Measurements from ENCODE around the gene CDYL2. TPM values are rescaled to one million over a fixed set of nuclear protein-coding genes. Genes with fewer than 3 reads are reported as not detected.

The CDYL2 gene
- total and polyA plus RNA-seq, 2 experiments from 2014 or later: 7.4 to 12.2 TPM

DNA sequence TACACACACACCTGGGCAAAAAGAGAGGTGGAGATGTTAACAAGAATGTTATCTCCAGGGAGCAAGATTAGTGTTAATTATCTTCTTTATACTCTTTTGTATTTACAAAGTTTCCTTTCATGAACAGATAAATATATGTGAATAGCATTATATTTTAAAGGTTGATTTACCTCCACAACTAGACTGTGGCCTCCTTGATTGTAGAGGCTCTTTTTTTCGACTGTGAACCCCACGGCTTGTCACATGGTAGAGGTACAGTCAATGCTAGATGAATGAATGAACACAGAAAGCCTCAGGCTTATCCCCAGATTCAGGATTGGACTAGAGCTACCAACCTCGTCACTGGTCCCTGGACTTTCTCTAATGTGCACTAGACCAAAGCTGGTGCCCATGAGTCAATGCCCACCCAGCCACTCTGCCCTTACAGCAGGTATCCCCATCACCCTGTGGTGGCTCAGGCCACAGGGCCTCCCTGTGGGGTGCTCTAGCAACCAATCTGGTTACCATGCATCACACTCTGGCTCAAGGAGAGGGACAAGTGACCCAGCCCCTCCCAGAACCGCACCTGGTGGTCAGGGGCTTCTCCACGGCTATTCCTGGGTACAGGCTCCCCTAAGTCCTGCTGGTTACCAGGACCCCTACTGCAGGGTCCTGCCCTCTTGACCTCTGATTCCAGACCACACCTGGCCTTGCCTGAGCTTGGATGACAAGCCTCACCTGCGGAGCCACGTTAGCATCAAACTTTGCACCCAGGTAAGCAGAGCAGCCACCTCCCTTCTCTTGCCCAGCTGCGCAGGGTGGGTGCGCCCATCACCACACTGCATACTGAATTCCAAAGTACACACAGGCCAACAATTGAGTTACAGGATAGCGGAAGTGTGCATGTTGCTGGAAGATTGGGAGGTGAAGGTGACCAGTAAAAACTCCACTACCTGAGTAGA, 101.0 kb downstream of the CDYL2 start:
- no peak overlapping the region for H2AFZ ChIP-seq
- WGBS (ENCODE audit: low lambda C conversion rate, missing lambda C conversion rate): 86% methylated on average over 10 of the region's 10 CpGs
- H3K9me3 ChIP-seq (ENCODE audit: low read depth): no peaks in the 10 kb centered on the region
- no peak overlapping the region for H3K4me3 ChIP-seq
- no peak overlapping the region for H3K27ac ChIP-seq
- TF ChIP-seq EZH2 (IDR thresholded peaks at IDR 0.05; ENCODE audit: borderline replicate concordance) (no peak), EZH2phosphoT487 (IDR thresholded peaks at IDR 0.05; ENCODE audit: low read depth, severe bottlenecking, unreplicated experiment) (no peak)
- TF ChIP-seq, protein P1, sequence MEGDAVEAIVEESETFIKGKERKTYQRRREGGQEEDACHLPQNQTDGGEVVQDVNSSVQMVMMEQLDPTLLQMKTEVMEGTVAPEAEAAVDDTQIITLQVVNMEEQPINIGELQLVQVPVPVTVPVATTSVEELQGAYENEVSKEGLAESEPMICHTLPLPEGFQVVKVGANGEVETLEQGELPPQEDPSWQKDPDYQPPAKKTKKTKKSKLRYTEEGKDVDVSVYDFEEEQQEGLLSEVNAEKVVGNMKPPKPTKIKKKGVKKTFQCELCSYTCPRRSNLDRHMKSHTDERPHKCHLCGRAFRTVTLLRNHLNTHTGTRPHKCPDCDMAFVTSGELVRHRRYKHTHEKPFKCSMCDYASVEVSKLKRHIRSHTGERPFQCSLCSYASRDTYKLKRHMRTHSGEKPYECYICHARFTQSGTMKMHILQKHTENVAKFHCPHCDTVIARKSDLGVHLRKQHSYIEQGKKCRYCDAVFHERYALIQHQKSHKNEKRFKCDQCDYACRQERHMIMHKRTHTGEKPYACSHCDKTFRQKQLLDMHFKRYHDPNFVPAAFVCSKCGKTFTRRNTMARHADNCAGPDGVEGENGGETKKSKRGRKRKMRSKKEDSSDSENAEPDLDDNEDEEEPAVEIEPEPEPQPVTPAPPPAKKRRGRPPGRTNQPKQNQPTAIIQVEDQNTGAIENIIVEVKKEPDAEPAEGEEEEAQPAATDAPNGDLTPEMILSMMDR (IDR thresholded peaks at IDR 0.05; ENCODE audit: poor library complexity): no peak
- no peak overlapping the region for H3K4me2 ChIP-seq
- no peaks in the 10 kb centered on the region for H3K9me2 ChIP-seq (replicated peaks; ENCODE audit: insufficient read depth)
- H3K4me1 ChIP-seq (ENCODE audit: insufficient read depth): no peaks in the 10 kb centered on the region
- H3K27me3 ChIP-seq: no peaks in the 10 kb centered on the region
- no peak for DNase-seq (ENCODE audit: low spot score)
- H3K79me2 ChIP-seq: no peaks in the 10 kb centered on the region
- no peaks in the 10 kb centered on the region for H4K20me1 ChIP-seq (ENCODE audit: insufficient read depth, poor library complexity, severe bottlenecking)
- no peaks in the 10 kb centered on the region for H3K36me3 ChIP-seq (replicated peaks; ENCODE audit: insufficient read depth, low read depth)

DNA sequence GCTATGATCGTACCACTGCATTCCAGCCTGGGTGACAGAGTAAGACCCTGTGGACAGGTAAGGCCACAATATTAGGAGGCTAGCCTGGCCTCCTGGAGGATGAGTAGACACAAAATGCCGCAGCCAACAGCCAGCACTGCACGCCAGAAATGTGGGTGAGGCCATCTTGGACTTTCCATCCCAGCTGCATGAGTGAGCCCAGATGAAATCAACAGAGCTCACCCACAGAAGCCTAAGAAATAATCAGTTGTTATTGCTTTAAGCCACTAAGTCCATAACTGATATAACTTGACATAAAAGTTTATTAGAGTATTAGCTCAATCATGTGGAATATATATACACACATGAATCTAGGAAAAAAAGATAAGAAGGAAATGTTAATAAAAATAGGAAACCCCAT, 101.7 kb downstream of the CDYL2 start:
- no peaks in the 10 kb centered on the region for H3K27me3 ChIP-seq
- H3K36me3 ChIP-seq (replicated peaks; ENCODE audit: insufficient read depth, low read depth): no peaks in the 10 kb centered on the region
- no peaks in the 10 kb centered on the region for H4K20me1 ChIP-seq (ENCODE audit: insufficient read depth, poor library complexity, severe bottlenecking)
- H3K4me2 ChIP-seq: no peak overlapping the region
- DNase-seq (ENCODE audit: low spot score): no peak
- H3K27ac ChIP-seq: no peak overlapping the region
- H3K4me3 ChIP-seq: no peak overlapping the region
- no peak overlapping the region for H2AFZ ChIP-seq
- no peaks in the 10 kb centered on the region for H3K79me2 ChIP-seq
- TF ChIP-seq EZH2phosphoT487 (IDR thresholded peaks at IDR 0.05; ENCODE audit: low read depth, severe bottlenecking, unreplicated experiment) (no peak), EZH2 (IDR thresholded peaks at IDR 0.05; ENCODE audit: borderline replicate concordance) (no peak)
- TF ChIP-seq, protein P1 (IDR thresholded peaks at IDR 0.05; ENCODE audit: poor library complexity): no peak
- whole genome bisulfite sequencing (ENCODE audit: low lambda C conversion rate, missing lambda C conversion rate): 91% methylated on average over 3 of the region's 3 CpGs
- no peaks in the 10 kb centered on the region for H3K9me2 ChIP-seq (replicated peaks; ENCODE audit: insufficient read depth)
- H3K4me1 ChIP-seq (ENCODE audit: insufficient read depth): no peaks in the 10 kb centered on the region
- H3K9me3 ChIP-seq (ENCODE audit: low read depth): no peaks in the 10 kb centered on the region

DNA sequence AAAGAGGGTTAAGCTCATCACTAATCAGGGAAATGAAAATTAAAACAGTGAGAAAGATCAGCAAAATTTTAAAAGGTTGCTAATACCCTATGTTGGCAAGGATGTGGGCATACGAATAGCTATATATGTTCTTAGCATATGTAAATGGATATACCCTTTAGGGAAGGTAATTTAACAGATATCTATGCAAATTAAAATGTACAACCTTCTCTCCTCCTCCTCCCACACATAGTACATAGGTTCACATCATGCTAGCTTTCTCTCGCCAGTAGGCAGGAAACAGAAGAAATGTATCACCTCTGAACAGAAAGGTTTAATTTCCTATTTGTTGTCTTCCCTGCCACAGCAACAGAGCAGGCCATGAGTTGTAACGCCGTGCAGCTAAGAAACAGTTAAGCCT, 103.8 kb downstream of the CDYL2 start:
- DNase-seq (ENCODE audit: low spot score): no peak
- Histone ChIP-seq H3K36me3 (replicated peaks; ENCODE audit: insufficient read depth, low read depth) (no peaks in the 10 kb centered on the region), H3K27ac (no peak overlapping the region), H4K20me1 (ENCODE audit: insufficient read depth, poor library complexity, severe bottlenecking) (no peaks in the 10 kb centered on the region), H3K4me3 (no peak overlapping the region), H3K9me3 (ENCODE audit: low read depth) (no peaks in the 10 kb centered on the region), H3K27me3 (no peaks in the 10 kb centered on the region), H3K9me2 (replicated peaks; ENCODE audit: insufficient read depth) (no peaks in the 10 kb centered on the region), H3K4me1 (ENCODE audit: insufficient read depth) (no peaks in the 10 kb centered on the region), H3K79me2 (peaks cover 6% of the 10 kb centered on the region), H2AFZ (no peak overlapping the region), H3K4me2 (no peak overlapping the region)
- 87% methylated on average over 4 of the region's 4 CpGs for WGBS (ENCODE audit: low lambda C conversion rate, missing lambda C conversion rate)
- TF ChIP-seq EZH2phosphoT487 (IDR thresholded peaks at IDR 0.05; ENCODE audit: low read depth, severe bottlenecking, unreplicated experiment): no peak
- no peak for TF ChIP-seq EZH2 (IDR thresholded peaks at IDR 0.05; ENCODE audit: borderline replicate concordance)
- TF ChIP-seq, protein P1 (IDR thresholded peaks at IDR 0.05; ENCODE audit: poor library complexity): no peak

All from hepatocyte (in vitro differentiated cells).